ENCODE data around the gene KRTAP10-6.
A peak's percentile ranks its signal among the peaks of the same experiment; 100 is the strongest.
"Not testable (repeated sequence)": the region's sequence is repeated elsewhere in the genome, so short reads cannot be mapped to it uniquely, and the experiment has no call there.

KRTAP10-6 gene

GRCh38 chr21:44596068-44596725, 3.9 kb upstream of the KRTAP10-6 start:
- DNase-seq = no peak

DNA sequence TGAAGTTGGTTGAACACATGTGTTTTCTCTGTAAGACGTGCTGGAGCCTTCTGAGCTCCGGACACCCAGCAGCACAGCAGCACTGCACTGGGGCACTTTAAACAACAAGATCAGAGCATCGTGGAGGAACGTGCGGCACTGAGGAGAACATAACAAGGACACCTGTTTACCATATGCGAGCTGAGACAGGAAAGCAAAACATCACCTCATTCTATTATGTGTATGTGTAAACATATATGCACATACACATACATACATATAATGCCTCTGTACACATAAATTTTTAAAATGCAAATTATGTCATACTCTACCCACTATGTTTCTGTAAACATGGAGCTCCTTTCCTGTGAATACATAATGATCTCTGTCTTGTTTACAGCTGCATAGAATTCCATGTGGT, 3.2 kb upstream of the KRTAP10-6 start:
- no peak for DNase-seq

DNA sequence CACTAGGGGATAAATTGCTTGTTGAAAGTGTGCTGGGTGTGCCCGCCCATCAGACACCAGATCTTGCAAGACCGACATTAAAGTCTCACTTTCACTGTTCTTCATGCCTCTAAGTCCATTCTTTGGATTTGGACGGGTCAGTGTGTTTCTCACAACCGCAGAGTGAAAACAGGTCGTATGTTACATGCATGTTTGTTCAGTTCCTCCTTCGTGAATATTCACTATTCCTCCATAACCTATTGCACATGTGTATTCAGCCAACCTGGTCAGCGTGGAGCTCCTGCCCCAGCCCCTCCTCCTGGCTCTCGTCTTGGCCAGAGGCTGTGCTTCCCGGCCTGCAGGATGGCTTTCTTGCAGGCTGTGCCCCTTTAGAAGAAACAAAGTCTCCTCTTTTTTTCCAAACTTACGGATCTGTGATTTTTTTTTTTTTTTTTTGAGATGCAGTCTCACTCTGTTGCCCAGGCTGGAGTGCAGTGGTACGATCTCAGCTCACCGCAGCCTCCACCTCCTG, 2.2 kb upstream of the KRTAP10-6 start:
- DNase-seq = no peak

DNA sequence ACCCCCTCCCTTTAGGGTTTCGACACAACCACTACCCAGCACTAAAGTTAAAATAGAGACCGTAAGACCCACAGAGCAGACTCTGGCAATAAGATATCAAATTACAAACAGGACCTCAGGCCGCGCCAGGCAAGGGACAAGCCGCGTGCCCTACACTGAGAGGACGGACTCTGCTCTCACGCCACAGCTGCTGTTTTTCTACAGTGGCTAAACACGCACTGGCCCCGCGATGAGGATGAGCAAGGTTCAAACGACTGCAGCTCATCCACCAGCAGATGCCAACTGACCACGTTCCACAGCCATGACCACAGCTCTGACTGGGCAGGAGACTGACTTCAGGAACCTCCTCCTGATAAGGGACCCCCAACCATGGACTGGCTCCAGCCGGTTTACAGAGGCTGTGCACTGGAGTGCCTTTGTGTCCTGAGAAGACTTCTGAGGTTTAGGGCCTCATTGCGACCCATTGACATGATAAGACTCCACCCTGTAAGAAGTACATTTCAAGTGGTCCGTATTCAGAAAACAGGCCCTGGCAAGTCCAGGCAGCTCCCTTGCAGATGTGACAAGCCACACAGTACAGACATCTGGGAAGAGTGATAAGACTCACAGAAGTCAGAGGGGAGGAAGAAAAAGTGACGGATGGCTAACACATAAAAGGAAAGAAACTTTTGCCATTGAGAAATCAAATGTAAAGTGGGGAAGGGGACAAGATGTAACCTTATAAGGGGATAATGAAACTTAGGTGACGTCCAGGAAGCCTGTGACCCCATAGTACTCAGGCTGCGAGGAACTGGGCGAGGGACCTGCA, 1.5 kb upstream of the KRTAP10-6 start:
- no peak for DNase-seq

GRCh38 chr21:44591801-44592130, 539 bp downstream of the KRTAP10-6 start:
- DNase-seq = not testable (repeated sequence)

DNA sequence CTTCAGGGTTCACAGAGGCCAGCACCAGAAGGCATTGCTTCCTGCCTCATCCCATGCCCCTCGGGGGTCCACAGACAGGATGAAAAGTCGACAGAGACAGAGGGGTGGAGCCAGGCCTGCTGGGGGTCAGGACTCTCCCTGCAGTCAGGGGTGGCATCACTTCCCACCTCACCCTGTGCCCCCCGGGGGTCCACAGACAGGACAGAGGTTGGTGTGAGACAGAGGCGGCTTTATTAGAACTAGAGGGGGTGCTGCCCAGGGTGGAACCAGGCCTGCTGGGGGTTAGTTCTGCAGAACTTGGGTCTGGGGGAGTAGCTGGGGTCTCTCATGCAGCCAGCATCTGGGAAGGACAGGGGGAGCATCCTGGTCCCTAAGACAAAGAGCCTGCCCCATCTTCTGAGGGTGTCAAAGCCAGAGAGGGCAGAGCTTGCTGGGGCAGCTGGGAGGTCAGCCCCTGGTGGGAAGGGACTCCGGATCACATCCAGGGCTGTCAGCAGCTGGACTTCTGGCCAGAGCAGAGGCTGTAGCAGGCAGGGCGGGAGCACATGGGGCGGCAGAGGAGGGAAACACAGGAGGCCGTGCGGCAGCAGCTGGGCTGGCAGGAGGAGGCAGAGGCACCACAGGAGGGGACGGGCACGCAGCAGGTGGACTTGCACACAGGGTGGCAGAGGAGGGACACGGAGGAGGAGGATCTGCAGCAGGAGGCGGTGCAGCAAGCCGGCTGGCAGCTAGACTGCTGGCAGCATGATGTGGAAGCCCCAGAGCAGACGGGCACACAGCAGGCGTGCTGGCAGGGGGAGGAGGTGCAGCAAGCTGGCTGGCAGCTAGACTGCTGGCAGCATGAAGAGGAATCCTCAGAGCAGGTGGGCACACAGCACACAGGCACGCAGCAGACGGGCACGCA, 1.2 kb downstream of the KRTAP10-6 start:
- not testable (repeated sequence) for DNase-seq

DNA sequence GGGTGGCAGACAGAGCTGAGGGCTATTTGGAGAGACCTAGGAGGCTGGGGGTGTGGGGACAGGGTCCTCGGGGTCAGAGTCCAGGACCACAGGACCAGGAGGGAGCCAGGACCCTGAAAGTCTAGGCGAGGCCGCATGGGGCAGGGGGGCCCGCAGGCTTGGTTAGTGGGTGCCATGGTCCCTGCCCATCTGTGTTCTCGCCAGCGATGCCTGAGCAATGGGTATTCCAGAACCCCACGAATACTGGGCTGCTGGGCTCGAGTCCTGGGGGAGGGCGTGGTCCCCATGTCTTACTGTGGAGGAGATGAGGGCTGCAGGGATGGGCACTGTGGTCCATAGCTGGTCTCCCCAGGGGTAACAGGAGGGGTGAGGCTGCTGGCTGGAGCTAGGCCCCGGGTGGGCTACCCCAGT, 2.0 kb downstream of the KRTAP10-6 start:
- DNase-seq = no peak

GRCh38 chr21:44589586-44590305, 2.6 kb downstream of the KRTAP10-6 start:
- no peak for DNase-seq

DNA sequence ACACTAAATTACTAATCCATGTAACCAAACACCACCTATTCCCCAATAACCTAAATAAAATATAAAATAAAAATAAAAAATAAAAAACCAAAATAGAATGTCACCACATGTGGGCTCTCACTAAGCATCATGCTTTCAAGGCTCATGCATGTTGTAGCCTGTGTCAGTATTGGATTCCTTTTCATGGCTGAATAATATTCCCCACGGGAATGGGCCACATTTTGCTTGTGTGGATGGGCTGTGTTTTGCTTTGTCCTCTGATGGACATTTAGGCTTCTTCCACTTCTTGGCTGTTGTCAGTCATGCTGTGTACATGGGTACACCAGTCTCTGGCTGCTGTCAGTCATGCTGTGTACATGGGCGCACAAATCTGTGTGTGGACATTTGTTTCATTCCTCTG, 3.2 kb downstream of the KRTAP10-6 start:
- DNase-seq = no peak

- DNase-seq = no peak
These were observed 6.4 kb downstream of the KRTAP10-6 start for GRCh38 chr21:44585892-44586291.

- no peak for DNase-seq
These were observed 8.5 kb downstream of the KRTAP10-6 start for GRCh38 chr21:44583800-44584147.

GRCh38 chr21:44583089-44583799, 9.1 kb downstream of the KRTAP10-6 start:
- DNase-seq = no peak

GRCh38 chr21:44582055-44582454, 10.2 kb downstream of the KRTAP10-6 start:
- DNase-seq = peak; percentile 67

DNA sequence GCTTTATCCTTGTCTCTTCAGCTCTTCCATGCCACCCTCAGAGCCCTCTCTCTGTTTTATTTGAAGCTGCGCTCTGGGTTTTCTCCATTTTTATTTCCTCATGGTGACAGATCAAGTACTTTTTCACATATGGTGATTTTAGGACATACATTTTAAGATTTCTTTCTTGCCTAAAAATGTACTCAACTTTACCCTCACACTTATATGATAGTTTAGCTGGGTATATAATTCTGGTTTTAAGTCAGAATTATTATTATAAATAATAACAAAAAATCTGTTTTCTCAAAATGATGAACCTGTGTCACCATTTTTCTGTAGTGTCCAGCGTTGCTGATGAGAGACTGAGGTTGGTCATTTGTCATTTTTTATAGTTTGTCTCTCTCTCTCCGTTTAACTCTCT, 11.1 kb downstream of the KRTAP10-6 start:
- no peak for DNase-seq

- DNase-seq = not testable (repeated sequence)
These were observed 12.0 kb downstream of the KRTAP10-6 start, which contains the start of gene KRTAP10-5 for GRCh38 chr21:44580231-44580821. KRTAP10-5 (minus strand) TSS chr21:44580604; CDS start chr21:44580578, 26 bp downstream.

DNA sequence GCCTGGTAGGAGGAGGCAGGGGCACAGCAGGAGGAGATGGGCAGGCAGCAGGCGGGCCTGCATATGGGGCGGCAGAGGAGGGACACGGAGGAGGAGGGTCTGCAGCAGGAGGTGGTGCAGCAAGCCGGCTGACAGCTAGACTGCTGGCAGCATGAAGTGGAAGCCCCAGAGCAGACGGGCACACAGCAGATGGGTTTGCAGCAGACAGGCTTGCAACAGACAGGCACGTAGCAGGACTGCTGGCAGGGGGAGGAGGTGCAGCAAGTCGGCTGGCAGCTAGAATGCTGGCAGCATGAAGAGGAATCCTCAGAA, 12.5 kb downstream of the KRTAP10-6 start:
- no peak for DNase-seq

GRCh38 chr21:44579056-44579832, 13.1 kb downstream of the KRTAP10-6 start:
- no peak for DNase-seq

- no peak for DNase-seq
These were observed 13.8 kb downstream of the KRTAP10-6 start for GRCh38 chr21:44578371-44579055.

DNA sequence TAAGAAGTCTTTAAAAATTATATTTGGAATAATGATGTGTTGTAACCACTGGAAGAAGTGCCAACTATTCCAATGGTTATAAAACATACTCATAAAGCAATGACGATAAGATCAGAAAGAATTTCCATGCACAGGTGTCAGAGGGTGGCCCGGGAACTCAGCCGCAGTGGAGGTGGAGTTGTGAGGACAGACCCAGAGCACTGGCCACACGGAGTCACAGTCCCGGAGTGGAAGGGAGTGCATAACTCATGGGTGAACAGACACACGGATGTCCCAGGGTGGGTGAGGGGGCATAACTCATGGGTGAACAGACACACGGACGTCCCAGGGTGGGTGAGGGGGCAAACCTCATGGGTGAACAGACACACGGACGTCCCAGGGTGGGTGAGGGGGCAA, 16.3 kb downstream of the KRTAP10-6 start:
- DNase-seq = no peak

DNA sequence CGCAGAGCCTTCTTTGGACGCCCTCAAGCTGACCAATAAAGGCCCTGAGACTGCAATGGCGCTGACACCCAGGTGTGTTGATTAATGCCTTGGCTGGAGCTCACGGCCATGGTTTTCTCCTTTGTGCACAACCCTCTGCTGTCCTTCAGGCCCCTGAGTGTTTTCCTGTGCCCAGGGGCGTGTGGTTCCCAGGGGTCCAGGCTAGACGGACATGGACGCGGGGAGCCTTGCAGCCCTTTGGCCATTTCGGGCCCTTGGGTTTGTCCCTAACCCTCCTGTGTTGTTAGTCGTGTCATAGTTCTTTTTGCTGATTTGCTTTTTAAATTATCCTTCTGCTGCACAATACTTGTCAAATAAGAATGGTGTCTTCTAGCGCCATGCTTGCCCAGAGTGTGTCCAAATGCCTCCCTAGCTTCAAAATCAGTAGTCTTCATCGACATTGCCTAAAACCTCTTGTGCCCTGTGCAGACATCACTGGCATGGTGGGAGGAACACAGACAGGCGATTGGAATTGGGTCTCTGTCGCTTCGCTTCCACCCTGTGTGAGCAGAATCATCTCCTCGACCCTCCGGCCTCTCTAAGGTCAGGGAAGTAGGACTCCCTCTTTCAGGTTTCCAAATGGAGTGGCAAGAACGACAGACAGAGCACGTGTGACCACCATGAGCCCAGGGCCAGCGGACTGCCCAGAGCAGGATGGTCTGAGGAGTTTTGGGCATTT, 16.8 kb downstream of the KRTAP10-6 start:
- no peak for DNase-seq

All from SHP77 treated with DMSO at 0.1 percent for 48 hours (cell line).